Epithelial cell of proximal tubule (primary cell): ENCODE results near the gene TRIM45. TPM values are rescaled to one million over a fixed set of nuclear protein-coding genes. Genes with fewer than 3 reads are reported as not detected.
A peak's percentile ranks its signal among the peaks of the same experiment; 100 is the strongest.

Source experiments
- DNase-seq: peaks from one replicate; pipeline ENCODE4 v3.0.0-alpha.2; 2011; ENCODE audit warnings: low read depth
- H3K4me3 ChIP-seq: 2 replicates; pipeline ENCODE4 v1.5.1; 2011; ENCODE audit warnings: low read depth, mild to moderate bottlenecking, low read length
- CTCF ChIP-seq: conservative IDR thresholded peaks from 2 replicates; pipeline ENCODE4 v1.5.1; 2012; ENCODE audit warnings: low read depth, mild to moderate bottlenecking, low read length
- total RNA-seq: library from RNA; depleted of rRNA; stranded (reverse); fragments of >200 nt; gene quantifications from 2 replicates; pipeline ENCODE4 v1.2.3, GENCODE V29; 2015

Gene TRIM45
- total RNA-seq, 1 donor from 2014 or later = 8.2 TPM

- TF ChIP-seq CTCF = no peak
- no peak overlapping the region for H3K4me3 ChIP-seq
- peak; percentile 92 for DNase-seq
Measured at GRCh38 chr1:117077267-117077666, 44.3 kb downstream of the TRIM45 start.

GRCh38 chr1:117076648-117077047, 44.9 kb downstream of the TRIM45 start:
- TF ChIP-seq CTCF = no peak
- no peak for DNase-seq
- H3K4me3 ChIP-seq = no peak overlapping the region

- no peak for TF ChIP-seq CTCF
- no peak overlapping the region for H3K4me3 ChIP-seq
- DNase-seq = no peak
Measured at GRCh38 chr1:117070124-117070523, 51.4 kb downstream of the TRIM45 start.

GRCh38 chr1:117069220-117069844, 52.2 kb downstream of the TRIM45 start:
- TF ChIP-seq CTCF = peak; percentile 5
- DNase-seq = no peak
- no peak overlapping the region for H3K4me3 ChIP-seq

- no peak for DNase-seq
- no peak for TF ChIP-seq CTCF
- H3K4me3 ChIP-seq = no peak overlapping the region
Measured at GRCh38 chr1:117068580-117068979, 53.0 kb downstream of the TRIM45 start.

- H3K4me3 ChIP-seq = no peak overlapping the region
- peak; percentile 87 for TF ChIP-seq CTCF
- no peak for DNase-seq
Measured at GRCh38 chr1:117067533-117068370, 53.8 kb downstream of the TRIM45 start.

GRCh38 chr1:117066367-117066766, 55.2 kb downstream of the TRIM45 start:
- no peak overlapping the region for H3K4me3 ChIP-seq
- no peak for DNase-seq
- no peak for TF ChIP-seq CTCF
